Smooth muscle cell (in vitro differentiated cells): Measurements from ENCODE around the gene GTF3C6. TPM values are rescaled to one million over a fixed set of nuclear protein-coding genes. Genes with fewer than 3 reads are reported as not detected.

Experiments used
- DNase-seq: peaks from one replicate; lab custom pipeline; 2025; ENCODE audit not compliant: unreplicated experiment; lab: John Stamatoyannopoulos, UW
- H2AFZ ChIP-seq: fragments of 200-600 bp; sonication (generic); 2 replicates; pipeline ENCODE4 v1.6.0; 2016; ENCODE audit warnings: antibody characterized with exemption, low read depth, mild to moderate bottlenecking
- H3F3A ChIP-seq: fragments of 200-600 bp; sonication (generic); 2 replicates; pipeline ENCODE4 v1.6.0; 2017; ENCODE audit warnings: antibody characterized with exemption, low read depth
- H3K27ac ChIP-seq: fragments of 200-600 bp; sonication (generic); 2 replicates; pipeline ENCODE4 v1.5.1; 2016; ENCODE audit warnings: low read depth, mild to moderate bottlenecking
- H3K27me3 ChIP-seq: fragments of 200-600 bp; sonication (generic); 2 replicates; pipeline ENCODE4 v1.6.1; 2016; ENCODE audit warnings: low read depth, mild to moderate bottlenecking
- H3K36me3 ChIP-seq: fragments of 200-600 bp; sonication (generic); 2 replicates; pipeline ENCODE4 v1.5.1; 2016; ENCODE audit warnings: low read depth
- H3K4me1 ChIP-seq: fragments of 200-600 bp; sonication (generic); 2 replicates; pipeline ENCODE4 v1.5.1; 2016; ENCODE audit warnings: low read depth
- H3K4me2 ChIP-seq: fragments of 200-600 bp; sonication (generic); 2 replicates; pipeline ENCODE4 v1.6.0; 2016; ENCODE audit warnings: mild to moderate bottlenecking
- H3K4me3 ChIP-seq: fragments of 200-600 bp; sonication (generic); 2 replicates; pipeline ENCODE4 v1.5.1; 2016; ENCODE audit warnings: mild to moderate bottlenecking
- H3K79me2 ChIP-seq: fragments of 200-600 bp; sonication (generic); 2 replicates; pipeline ENCODE4 v1.6.0; 2016; ENCODE audit warnings: low read depth, mild to moderate bottlenecking
- H3K9ac ChIP-seq: fragments of 200-600 bp; sonication (generic); 2 replicates; pipeline ENCODE4 v1.6.0; 2016; ENCODE audit warnings: low read depth
- H3K9me3 ChIP-seq: fragments of 200-600 bp; sonication (generic); replicated peaks from 2 replicates; pipeline ENCODE4 v1.5.1; 2016; ENCODE audit warnings: low read depth
- H4K20me1 ChIP-seq: fragments of 200-600 bp; sonication (generic); 2 replicates; pipeline ENCODE4 v1.6.0; 2016; ENCODE audit warnings: low read depth
- CTCF ChIP-seq: fragments of 200-600 bp; sonication (generic); IDR thresholded peaks from 2 replicates; pipeline ENCODE4 v1.5.1; 2017; ENCODE audit warnings: borderline replicate concordance, mild to moderate bottlenecking, antibody characterized with exemption; ENCODE audit not compliant: insufficient read depth, poor library complexity, severe bottlenecking
- WGBS: methylation state at CpG from one replicate; pipeline ENCODE4 v1.1.7; 2016; ENCODE audit warnings: low lambda C conversion rate; 5-methylcytosine and 5-hydroxymethylcytosine counted together
- polyA plus RNA-seq: library from polyadenylated mRNA; unstranded; fragments of >200 nt; fragmentation: Nextera tagmentation; extraction: Ambion mirVana; gene quantifications from 2 replicates; pipeline ENCODE4 v1.2.1, GENCODE V29; 2016
- total RNA-seq: library from RNA; depleted of rRNA; stranded (reverse); fragments of >200 nt; gene quantifications from 2 replicates; pipeline ENCODE4 v1.2.3, GENCODE V29; 2014

The GTF3C6 gene
- total and polyA plus RNA-seq, 2 experiments from 2014 or later = 88.5 to 90.2 TPM

DNA sequence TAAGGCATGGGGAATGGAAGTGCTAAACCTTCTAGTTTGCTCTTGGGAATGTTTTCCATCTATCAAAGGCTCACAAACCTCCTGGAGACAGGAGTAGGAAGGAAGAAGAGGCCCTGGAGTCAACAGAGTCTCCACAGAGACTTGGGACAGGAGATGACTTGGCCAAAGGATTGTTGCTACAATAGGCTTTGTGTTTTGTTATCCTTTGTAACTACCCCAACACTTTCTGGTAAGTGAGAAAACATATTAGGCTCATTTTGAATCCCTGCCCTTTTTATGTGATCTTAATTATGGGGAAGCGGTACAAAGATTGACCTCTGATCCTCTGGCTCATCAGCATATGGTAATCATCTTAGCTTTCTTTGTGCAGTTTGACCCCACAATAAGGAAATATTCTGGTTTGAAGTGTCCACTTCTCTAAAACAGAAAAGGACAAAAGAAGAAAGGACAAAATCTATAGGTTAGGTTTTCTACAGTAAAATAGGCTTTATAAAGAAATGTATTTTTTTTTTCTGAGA lies 24.1 kb upstream of the GTF3C6 start:
- H2AFZ ChIP-seq = no peak overlapping the region
- WGBS = 93% methylated on average over 1 of the region's 1 CpG
- no peaks in the 10 kb centered on the region for H3K9me3 ChIP-seq
- no peak overlapping the region for H3K4me2 ChIP-seq
- no peak for DNase-seq
- H3K4me3 ChIP-seq = no peak overlapping the region
- no peaks in the 10 kb centered on the region for H3K36me3 ChIP-seq
- H3K9ac ChIP-seq = no peak overlapping the region
- no peak overlapping the region for H3K27ac ChIP-seq
- no peaks in the 10 kb centered on the region for H3K4me1 ChIP-seq
- no peaks in the 10 kb centered on the region for H4K20me1 ChIP-seq
- no peak for TF ChIP-seq CTCF
- no peaks in the 10 kb centered on the region for H3K79me2 ChIP-seq
- H3K27me3 ChIP-seq = no peaks in the 10 kb centered on the region
- no peaks in the 10 kb centered on the region for H3F3A ChIP-seq

DNA sequence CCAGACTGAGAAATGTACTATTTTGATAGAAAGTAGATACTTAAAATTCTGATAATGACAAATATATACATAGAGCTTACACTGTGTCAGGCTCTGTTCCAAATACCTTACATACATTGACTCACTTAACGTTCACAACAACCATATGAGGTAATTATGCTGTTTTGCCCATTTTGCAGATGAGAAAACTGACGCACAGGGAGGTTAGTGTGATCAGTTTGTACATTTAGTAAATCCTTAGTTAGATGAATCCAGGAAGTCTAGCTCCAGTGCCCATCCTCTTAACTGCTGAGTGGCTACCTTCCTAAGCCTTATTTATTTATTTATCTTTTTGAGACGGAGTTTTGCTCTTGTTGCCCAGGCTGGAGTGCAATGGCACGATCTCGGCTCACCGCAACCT lies 23.3 kb upstream of the GTF3C6 start:
- DNase-seq = no peak
- Histone ChIP-seq H3K36me3 (no peaks in the 10 kb centered on the region), H3K79me2 (no peaks in the 10 kb centered on the region), H2AFZ (no peak overlapping the region), H3K4me3 (no peak overlapping the region), H3K27me3 (no peaks in the 10 kb centered on the region), H3K27ac (no peak overlapping the region), H3K4me1 (no peaks in the 10 kb centered on the region), H4K20me1 (no peaks in the 10 kb centered on the region), H3K4me2 (no peak overlapping the region), H3F3A (no peaks in the 10 kb centered on the region), H3K9ac (no peak overlapping the region), H3K9me3 (no peaks in the 10 kb centered on the region)
- 91% methylated on average over 6 of the region's 6 CpGs for WGBS
- TF ChIP-seq CTCF = no peak

DNA sequence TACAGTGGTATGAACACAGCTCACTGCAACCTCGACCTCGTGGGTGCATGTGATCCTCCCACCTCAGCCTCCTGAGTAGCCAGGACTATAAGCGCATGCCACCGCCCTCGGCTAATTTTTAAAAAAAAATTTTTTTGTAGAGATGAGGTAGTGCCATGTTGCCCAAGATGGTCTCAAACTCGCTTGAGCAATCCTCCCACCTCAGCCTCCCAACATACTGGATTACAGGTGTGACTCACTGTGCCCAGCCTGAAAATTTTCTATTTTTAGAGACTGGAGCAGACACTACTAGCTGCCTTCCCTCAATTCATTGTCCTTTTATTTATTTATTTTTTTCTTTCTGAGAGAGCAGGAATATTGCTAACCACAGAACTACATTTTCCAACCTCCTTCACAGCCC lies 20.3 kb upstream of the GTF3C6 start:
- Histone ChIP-seq H3K36me3 (no peaks in the 10 kb centered on the region), H3K79me2 (no peaks in the 10 kb centered on the region)
- 90% methylated on average over 6 of the region's 6 CpGs for WGBS

More for the DNA sequence above, 20.3 kb upstream of the GTF3C6 start:
- H3K9me3 ChIP-seq = no peaks in the 10 kb centered on the region
- H4K20me1 ChIP-seq = no peaks in the 10 kb centered on the region
- no peak overlapping the region for H3K4me3 ChIP-seq
- no peak for TF ChIP-seq CTCF
- no peaks in the 10 kb centered on the region for H3K4me1 ChIP-seq
- no peak overlapping the region for H2AFZ ChIP-seq
- H3F3A ChIP-seq = no peaks in the 10 kb centered on the region
- H3K27me3 ChIP-seq = no peaks in the 10 kb centered on the region
- no peak overlapping the region for H3K4me2 ChIP-seq
- no peak for DNase-seq
- no peak overlapping the region for H3K27ac ChIP-seq
- no peak overlapping the region for H3K9ac ChIP-seq
